RWPE1 (cell line): ENCODE measurements around the gene NFASC.
A peak's percentile ranks its signal among the peaks of the same experiment; 100 is the strongest.

Experiments used
- CTCF ChIA-PET: fragments of 350-600 bp; sonication (Branson Sonifier 250); formaldehyde crosslinking; extraction: SDS; loops from one replicate; lab custom pipeline; 2021; lab: Yijun Ruan, JAX
- POLR2A ChIA-PET: fragments of 400-600 bp; formaldehyde crosslinking; extraction: SDS; loops from one replicate; lab custom pipeline; 2020; ENCODE audit warnings: antibody characterized with exemption; ENCODE audit not compliant: low non-redundant PET; lab: Yijun Ruan, JAX
- DNase-seq: peaks from one replicate; pipeline ENCODE4 v3.0.0; 2012; ENCODE audit warnings: low spot score
- H3K27ac ChIP-seq: fragments of 450-650 bp; 2 replicates; pipeline ENCODE4 v1.5.1; 2017
- CTCF ChIP-seq: fragments of 450-650 bp; conservative IDR thresholded peaks from 2 replicates; pipeline ENCODE4 v1.5.1; 2017; ENCODE audit warnings: low read depth, mild to moderate bottlenecking

The NFASC gene

DNA sequence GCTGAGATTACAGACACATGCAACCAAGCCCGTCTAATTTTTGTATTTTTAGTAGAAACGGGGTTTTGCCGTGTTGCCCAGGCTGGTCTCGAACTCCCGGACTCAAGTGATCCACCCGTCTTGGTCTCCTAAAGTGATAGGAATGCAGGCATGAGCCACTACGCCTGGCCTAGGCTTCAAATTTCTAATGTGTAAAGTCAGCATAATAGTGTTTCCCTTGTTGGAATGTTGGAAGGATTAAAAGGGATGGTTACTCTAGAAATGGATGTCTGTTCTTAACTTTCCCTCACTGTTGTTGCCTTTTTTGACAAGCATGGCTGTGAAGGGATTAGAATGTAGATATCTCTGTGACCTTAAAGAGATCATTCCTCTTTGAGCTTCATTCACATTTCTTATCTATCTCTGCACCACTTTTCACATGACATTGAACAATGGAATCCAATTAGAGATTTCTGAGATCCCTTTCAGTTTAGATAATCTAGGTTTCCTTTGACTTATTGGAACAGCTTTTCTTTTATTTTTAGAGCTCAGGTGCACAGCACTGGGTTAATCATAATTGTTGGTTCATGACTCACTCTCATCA is 33.7 kb downstream of the NFASC start:
- no peak for TF ChIP-seq CTCF
- H3K27ac ChIP-seq: no peak overlapping the region
- no peak for DNase-seq
- POLR2A ChIA-PET: no interaction called here
- CTCF ChIA-PET: interaction anchor here (0.6 to 1.1 kb wide), 2 partner anchors 20 to 697 kb away, joined by 4 read pairs; no protein-coding TSS in a partner anchor

GRCh38 chr1:204909109-204909508 is 38.4 kb downstream of the NFASC start:
- POLR2A ChIA-PET: no interaction called here
- DNase-seq: no peak
- H3K27ac ChIP-seq: no peak overlapping the region
- no peak for TF ChIP-seq CTCF
- CTCF ChIA-PET: interaction anchor here (0.6 kb wide), 1 partner anchor 19 kb away, joined by 4 read pairs; no protein-coding TSS in a partner anchor

DNA sequence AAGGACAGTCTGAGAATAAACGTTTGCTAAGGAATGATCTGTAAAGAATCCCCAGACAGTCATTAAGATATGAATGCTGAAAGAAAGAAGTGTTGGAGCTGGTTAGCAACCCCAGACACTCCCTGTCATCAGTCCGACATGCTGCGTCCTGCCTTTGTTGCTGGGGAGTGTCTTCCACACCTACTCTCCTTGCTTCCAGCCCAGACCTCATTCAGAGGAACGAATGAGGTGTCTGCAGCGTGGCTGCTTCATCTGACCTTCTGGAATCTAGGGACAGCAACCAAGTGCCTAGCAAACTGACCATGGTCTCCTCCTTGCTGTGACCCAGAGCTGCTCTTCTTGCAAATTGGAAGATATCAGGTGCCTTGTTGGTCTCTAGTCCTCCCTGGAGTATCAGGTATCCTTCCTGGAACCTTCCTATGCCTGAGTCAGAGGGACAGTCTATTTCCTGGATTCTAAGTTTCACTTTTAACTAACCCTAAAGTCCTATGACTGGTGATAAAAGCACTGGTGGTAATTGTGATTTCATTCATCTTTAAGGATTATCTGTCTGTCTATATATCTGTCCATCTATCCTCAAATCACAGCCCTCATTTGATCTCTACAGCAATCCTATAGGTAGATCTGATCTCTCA is 45.3 kb downstream of the NFASC start:
- ChIA-PET POLR2A (no interaction called here), CTCF (interaction anchor here (1.1 to 1.2 kb wide), 2 partner anchors 109 to 358 kb away, joined by 3 to 4 read pairs; no protein-coding TSS in a partner anchor)
- no peak for TF ChIP-seq CTCF
- DNase-seq: peak; percentile 92
- H3K27ac ChIP-seq: peak overlapping the region; percentile 71

GRCh38 chr1:204917802-204918201 is 47.1 kb downstream of the NFASC start:
- ChIA-PET CTCF (no interaction called here), POLR2A (no interaction called here)
- DNase-seq: no peak
- H3K27ac ChIP-seq: no peak overlapping the region
- no peak for TF ChIP-seq CTCF

DNA sequence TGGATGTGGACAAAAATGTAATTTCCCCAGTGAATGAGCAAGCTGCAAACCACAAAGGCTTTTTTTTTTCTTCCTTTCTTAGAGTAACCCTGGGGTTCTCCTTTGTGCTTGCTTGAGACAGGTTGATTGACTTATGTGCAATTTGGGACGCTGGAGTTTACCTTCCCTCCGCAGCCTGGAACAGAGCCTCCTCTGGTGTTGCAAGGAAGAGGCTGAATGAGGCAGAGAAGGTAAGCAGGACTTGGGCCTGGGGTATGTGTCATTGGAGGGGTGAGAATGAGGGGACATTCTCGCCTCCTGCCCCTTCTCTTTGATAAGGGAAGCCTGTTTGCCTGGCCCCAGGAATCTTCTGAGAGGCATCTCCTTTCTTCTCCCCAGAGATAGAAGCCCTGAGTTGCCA is 49.8 kb downstream of the NFASC start:
- POLR2A ChIA-PET: no interaction called here
- TF ChIP-seq CTCF: no peak
- no peak for DNase-seq
- H3K27ac ChIP-seq: no peak overlapping the region
- CTCF ChIA-PET: interaction anchor here (0.7 kb wide), 1 partner anchor 89 kb away, joined by 3 read pairs; no protein-coding TSS in a partner anchor

GRCh38 chr1:204920967-204921366 is 50.3 kb downstream of the NFASC start:
- CTCF ChIA-PET: interaction anchor here (4.1 kb wide), 1 partner anchor 20 kb away, joined by 15 read pairs; no protein-coding TSS in a partner anchor
- TF ChIP-seq CTCF: no peak

More at GRCh38 chr1:204920967-204921366, 50.3 kb downstream of the NFASC start:
- no peak for DNase-seq
- POLR2A ChIA-PET: no interaction called here
- no peak overlapping the region for H3K27ac ChIP-seq
